ENCODE measurements around the gene FSCN2.
A peak's percentile ranks its signal among the peaks of the same experiment; 100 is the strongest.
"Not testable (repeated sequence)": the region's sequence is repeated elsewhere in the genome, so short reads cannot be mapped to it uniquely, and the experiment has no call there.

FSCN2 gene

DNA sequence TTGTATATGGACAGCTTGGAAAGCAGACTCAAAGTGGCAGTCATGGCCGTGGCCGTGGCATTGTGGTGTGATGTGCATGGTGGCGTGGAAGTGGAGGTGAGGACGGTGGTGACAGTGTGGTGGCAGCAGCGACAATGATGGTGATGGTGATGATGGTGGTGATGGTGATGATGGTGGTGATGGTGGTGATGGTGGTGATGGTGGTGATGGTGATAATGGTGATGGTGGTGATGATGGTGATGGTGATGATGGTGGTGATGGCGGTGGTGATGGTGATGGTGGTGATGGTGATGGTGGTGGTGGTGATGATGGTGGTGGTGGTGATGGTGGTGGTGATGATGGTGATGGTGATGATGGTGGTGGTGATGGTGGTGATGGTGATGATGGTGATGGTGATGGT is 2.8 kb downstream of the FSCN2 start:
- DNase-seq = not testable (repeated sequence)

DNA sequence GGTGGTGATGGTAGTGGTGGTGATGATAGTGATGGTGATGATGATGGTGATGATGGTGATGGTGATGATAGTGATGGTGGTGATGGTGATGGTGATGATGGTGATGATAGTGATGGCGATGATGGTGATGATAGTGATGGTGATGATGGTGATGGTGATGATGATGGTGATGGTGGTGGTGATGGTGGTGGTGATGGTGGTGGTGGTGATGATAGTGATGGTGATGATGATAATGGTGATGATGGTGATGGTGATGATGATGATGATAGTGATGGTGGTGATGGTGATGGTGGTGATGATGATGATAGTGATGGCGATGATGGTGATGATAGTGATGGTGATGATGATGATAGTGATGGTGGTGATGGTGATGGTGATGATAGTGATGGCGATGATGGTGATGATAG is 3.8 kb downstream of the FSCN2 start:
- not testable (repeated sequence) for DNase-seq

DNA sequence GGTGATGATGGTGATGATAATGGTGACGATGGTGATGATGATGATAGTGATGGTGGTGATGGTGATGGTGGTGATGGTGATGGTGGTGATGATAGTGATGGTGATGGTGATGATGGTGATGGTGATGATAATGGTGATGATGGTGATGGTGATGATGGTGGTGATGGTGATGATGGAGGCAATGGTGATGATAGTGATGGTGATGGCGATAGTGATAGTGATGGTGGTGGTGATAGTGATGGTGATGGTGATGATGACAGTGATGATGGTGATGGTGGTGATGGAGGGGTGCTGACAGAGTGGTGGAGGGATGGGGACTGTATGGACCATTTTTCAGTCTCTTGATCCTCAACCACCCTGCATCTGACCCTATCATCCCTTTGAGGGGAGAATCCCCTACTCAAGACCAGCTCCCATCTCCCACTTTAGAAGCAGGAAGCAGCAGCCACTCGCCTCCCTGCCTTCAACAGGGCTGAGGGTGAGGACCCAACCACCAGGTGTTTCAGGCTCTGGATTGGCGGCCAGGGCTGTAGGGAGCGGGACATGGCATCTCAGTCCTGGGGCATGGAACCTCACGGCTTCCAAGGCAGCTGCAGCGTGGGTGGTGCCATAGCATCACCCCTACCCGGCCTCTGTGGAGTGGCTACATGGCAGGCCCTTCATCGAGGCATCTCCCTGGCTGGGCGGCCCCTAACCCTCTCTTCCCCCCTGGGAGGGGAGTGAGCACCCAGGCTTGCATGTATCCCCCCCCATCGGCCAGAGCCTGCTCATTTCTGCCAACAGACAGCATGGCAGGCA is 4.5 kb downstream of the FSCN2 start:
- DNase-seq = no peak

DNA sequence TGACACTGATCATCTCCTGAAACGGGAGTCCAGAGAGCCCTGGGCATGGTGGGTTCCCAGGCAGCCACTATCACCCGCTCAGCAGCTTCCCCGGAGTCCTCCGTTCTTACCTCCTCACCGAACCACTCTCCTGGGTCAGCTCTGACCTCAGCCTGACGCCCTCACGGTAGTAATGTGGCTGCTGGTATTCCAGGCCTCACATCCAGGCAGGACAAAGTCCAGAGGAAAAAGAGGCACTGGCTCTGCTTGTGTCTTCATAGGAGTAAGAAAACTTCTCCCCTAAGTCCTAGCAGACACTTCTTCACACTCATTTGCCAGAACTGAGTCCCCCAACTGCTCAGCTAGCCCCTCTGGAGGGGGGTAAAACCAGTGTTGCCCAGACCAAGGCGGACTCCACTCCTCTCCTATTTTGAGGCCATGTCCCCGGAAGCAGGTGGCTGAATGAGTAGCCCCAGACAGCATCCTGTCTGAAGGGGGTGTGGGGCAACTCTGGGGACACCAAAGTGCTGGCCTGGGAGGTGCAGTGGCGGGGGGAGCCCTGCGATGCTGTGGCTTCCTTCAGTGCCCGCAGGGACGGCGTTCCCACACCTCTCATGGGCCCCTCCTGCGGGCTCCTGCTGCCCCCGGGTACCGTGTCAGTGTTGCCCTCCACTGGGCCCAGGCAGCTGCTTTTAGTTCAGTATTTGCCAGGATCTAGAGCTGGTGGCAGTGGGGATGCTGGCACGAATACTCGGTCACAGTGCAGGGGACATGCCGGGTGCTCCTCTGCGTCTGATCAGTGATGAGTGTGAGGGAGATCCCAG is 5.4 kb downstream of the FSCN2 start:
- DNase-seq = no peak

DNA sequence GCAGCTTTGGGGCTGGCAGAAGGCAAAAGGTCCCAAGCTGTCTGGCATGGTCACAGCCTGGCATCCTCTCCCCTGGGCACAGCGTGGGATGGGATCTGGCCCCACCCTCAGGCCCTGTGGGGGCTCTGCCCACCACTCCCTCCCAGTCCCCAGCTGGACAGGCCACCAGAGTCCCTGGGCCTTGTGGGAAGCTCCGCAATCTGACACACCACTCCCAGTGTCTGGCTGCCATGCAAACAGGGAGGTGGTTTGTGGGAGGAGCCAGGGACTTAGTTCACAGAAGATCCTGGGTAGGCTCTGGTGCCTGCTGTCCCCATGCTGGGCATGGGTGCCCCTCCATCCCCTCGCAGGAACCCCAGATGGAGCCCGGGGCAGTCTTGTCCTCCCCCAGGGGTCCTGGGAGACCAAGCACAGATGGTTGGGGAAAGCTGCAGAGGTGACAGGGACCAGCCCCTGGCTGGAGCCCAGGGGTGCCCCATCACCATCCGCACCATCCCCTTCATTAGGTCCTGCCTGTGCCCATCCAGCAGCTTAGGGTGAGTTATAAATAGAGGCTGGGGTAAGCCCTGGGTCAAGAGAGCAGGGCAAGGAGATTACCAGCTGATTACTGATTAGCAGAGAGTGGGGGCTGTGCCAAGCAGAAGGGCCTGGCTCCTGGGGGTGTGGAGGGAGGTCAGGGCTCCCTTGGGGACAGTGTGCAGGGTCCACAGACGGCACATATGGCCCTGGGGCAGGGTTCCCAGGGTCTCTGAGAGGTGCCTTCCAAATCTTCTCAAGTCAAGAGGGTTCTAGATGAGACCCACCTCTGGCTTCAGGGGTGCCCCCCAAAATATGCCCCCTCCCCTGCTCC is 6.2 kb downstream of the FSCN2 start:
- DNase-seq = no peak

DNA sequence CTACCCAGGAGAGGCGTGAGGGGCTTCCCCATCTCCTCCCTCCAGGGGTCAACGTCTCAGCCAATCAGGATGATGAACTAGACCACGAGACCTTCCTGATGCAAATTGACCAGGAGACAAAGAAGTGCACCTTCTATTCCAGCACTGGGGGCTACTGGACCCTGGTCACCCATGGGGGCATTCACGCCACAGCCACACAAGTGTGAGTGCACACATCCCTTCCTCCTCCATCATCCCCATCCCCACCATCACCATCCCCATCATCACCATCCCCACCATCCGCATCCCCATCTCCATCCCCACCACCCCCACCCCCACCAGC is 6.8 kb downstream of the FSCN2 start:
- no peak for DNase-seq

DNA sequence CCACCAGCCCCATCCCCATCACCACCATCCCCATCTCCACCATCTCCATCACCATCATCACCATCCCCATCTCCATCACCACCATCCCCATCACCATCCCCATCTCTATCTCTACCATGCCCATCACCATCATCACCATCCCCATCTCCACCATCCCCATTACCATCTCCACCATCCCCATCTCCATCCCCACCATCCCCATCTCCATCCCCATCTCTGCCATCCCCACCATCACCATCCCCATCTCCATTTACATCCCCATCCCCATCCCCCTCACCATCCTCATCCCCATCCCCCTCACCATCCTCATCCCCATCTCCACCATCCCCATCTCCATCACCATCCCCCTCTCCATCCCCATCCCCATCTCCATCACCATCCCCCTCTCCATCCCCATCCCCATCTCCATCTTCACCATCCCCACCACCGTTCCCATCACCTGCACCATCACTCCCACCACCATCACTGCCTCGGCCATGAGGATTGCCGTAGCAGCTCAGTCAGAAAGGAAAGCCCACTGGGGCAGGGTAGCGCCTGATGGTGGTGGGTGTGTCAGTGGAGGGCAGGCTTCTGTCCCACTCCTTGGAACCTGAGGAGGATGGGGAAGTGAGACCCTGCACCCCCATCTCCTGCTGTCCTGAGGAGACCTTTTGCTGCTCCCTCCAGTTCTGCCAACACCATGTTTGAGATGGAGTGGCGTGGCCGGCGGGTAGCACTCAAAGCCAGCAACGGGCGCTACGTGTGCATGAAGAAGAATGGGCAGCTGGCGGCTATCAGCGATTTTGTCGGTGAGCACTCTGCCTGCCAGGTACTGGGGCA is 7.5 kb downstream of the FSCN2 start:
- DNase-seq = no peak

DNA sequence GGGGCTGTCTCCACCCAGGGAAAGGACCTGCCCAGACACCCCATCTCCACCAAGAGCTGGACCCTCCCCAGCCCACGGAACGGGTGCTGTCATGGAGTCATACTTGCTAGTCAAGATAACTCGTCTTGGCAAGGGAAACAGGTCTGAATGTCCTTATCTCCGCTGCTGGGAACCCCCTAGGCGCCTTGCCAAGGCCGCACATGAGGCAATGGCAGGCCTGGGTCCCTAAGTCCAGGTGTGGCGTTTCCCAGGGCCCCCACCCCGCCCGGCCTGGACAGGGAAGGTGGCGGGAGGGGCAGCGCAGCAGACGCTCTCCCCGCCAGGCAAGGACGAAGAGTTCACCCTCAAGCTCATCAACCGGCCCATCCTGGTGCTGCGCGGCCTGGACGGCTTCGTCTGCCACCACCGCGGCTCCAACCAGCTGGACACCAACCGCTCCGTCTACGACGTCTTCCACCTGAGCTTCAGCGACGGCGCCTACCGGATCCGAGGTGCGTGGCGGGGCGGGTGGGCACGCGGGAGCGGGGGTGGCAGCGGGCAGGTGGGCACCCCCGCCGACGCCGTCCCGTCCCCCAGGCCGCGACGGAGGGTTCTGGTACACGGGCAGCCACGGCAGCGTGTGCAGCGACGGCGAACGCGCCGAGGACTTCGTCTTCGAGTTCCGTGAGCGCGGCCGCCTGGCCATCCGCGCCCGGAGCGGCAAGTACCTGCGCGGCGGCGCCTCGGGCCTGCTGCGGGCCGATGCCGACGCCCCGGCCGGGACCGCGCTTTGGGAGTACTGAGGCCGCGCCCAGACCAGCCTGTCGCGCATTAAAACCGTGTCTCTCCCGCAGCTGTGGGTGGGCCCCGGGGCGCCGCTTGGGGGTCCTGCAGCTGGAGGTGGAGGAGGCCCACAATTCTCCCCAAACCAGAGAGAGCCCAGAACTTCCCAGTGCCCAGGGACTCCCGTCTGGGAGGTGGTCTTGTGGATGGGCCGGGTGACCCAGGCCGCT is 8.4 kb downstream of the FSCN2 start:
- DNase-seq = no peak

DNA sequence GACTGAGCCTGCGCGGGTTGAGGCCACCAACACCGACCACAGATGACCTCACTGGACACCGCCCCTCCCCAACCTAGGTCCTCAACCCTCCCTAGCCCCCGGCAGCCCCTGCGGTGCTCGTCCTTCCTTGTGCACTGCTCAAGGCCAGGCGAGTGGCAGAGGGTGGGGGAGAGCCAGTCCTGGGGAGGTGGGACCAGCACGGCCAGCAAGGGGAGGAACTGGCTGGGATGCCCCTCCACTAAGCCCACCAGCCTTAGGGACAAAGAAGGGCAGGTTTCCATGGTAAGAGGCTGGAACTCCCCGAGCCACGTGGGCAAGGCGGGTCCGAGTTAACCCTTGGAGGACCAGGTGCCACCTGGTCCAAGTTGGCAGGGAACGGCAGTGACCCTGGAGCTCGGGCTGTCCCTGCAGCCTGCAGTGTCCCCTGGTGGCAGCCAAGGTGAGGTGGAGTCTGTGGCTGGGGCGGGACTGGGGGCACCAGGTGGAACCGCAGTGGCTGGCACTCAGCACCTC is 9.2 kb downstream of the FSCN2 start:
- peak; percentile 86 for DNase-seq

DNA sequence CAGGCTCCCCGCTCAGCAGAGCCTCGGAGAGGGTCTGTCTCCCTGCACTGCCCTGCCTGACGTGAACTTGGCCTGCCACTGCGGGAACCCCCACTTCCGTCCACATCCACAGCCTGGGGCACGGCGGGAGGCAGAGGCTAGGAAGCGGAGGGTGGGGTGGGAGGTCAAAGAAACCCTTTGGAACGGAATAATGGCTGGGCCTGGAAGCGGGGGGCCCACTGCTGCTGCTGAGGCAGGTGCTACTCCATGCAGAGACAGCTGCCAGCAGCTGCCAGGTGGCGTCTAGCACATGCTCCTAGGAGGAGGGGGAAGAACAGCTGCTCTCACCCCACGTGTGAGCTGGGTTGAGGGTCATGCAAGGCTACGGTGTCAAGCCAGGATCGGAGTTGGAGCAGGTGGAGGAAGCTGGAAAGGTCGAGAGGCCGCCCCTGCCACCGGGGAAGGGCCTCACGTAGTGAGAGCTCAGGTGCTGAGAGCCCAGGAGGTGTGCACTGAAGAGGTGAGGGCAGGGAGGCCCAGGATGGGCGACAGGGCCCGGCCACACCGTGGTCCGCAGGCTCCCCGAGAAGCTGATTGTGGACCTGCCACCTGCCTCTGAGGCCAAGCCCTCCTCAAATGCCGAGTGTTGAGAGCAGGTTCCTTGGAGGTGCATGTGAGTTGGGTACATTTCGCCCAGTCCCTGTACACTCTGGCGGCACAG is 9.8 kb downstream of the FSCN2 start:
- DNase-seq = peak; percentile 91

DNA sequence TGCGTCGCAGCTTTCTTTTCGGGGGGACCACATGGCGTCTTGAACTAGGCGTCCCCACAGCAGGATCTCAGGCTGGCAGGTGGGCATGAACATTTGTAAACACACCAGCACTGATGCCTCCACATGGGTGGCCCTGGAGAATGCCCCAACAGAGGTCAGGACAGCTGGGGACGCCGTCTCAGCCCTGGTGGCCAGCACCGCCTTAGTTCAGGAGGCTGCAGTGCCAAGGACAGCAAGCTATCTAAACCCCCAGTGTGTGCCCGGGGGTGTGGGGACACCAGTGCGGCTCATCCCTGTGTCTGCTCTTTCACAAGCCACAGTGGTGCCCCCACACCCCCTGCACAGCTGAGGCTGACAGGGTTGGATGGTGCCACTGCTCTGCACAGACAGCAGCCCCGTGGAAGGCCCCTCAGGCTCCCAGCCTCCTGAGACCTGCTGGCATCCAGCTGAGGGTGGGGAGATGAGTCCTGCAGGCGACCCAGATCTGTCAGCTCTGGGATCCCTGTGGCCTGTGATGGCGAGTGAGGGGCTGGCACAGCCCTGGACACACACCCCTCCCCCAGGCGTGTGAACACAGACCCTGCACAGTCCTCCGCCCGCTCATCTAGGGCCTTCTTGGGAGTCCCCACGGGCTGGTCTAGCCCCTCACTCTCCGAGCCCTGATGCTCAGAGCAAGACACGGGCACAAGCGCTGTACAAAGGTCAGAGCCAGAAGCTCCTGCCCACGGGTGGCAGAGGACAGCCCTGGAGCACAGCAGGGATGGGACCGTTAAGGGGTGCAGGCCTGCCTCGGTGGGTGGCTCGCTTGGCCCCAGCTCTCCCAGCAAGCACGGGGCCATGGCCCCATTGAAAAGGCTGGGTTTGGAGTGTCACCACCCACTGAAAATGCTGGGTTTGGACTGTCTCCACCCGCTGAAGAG is 10.7 kb downstream of the FSCN2 start:
- no peak for DNase-seq

DNA sequence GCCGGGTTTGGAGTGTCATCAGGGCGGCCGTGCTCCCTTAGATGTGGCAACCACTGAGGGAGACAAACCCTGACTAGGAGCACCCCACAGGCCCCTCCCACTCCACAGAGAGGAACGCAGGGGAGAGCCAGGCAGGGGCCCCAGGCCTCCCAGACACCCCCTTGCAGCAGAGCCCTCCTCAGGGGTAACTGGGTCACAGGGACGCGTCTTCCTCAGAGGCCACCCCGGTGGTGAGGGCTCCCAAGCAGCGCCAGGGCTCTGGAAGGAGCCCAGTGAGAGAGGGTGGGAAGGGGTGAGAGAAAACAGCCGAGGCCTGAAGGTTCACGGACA is 11.4 kb downstream of the FSCN2 start:
- no peak for DNase-seq

DNA sequence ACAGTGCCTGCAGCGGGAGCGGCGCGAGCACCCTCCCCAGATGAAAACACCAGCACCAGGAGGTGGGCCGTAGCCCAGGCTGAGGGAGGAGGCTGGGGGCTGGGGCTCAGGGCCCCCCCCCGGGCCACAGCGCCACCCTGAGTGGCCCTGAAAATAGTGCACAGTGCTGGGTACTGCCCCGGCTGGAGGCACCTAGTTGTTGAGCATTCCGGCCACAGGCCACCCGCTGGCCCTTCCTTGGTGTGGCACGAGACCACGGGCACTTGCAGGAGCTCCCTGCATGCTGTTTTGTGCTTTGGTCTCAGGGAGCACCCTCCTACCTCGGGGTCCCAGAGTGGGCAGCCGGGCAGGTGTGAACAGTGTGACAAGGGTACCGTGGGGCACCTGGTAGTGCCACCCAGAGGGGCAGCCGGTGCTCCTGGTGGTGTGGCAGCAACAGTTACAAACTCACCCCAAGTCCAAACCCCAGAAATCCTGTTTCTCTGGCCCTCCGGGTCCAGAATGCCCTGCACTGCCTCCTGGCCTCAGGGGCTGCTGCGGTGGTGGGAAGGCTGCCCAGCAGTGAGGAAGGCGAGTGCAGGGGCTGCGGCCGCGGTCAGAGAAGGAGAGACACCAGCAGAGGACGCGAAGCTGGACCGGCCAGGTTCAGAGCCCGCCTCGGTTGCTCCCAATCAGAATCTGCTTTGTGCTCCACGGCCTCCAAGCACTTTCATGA is 11.9 kb downstream of the FSCN2 start:
- no peak for DNase-seq

DNA sequence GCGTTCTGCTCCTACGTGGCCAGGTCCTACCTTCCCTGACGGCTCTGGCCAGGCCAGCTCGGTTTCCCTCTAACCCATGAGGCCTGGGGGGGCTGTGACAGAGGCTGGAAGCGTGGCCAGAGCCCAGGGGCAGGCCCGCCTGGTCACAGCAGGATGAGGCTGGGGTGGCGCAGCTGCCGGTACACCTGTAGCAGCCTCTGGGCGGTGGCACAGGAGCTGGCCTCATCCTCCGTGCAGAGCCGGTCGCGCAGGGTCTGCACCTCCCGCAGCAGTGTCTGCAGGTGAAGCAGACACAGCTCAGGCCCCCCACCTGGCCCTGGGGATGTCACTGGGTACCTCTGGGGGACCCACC is 12.5 kb downstream of the FSCN2 start:
- no peak for DNase-seq

DNA sequence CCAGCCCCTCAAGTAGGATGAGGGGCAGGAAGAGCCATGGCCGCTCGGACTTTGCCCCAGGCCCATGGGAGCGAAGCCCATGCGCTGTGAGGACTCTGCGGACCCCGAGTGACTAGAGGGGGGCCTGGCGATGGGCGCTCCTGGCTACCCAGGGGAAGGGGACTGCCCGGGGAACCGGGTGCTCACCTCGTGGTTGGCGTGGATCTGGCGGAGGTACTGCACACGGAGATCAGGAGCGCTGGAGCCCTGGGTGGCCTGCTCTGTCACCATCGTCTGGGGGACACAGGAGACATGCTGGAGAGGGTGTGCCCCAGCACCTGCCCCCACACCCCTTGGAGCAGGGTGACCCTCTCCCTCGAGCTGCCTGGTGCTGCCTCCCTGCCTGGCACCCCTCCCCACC is 12.9 kb downstream of the FSCN2 start:
- no peak for DNase-seq

DNA sequence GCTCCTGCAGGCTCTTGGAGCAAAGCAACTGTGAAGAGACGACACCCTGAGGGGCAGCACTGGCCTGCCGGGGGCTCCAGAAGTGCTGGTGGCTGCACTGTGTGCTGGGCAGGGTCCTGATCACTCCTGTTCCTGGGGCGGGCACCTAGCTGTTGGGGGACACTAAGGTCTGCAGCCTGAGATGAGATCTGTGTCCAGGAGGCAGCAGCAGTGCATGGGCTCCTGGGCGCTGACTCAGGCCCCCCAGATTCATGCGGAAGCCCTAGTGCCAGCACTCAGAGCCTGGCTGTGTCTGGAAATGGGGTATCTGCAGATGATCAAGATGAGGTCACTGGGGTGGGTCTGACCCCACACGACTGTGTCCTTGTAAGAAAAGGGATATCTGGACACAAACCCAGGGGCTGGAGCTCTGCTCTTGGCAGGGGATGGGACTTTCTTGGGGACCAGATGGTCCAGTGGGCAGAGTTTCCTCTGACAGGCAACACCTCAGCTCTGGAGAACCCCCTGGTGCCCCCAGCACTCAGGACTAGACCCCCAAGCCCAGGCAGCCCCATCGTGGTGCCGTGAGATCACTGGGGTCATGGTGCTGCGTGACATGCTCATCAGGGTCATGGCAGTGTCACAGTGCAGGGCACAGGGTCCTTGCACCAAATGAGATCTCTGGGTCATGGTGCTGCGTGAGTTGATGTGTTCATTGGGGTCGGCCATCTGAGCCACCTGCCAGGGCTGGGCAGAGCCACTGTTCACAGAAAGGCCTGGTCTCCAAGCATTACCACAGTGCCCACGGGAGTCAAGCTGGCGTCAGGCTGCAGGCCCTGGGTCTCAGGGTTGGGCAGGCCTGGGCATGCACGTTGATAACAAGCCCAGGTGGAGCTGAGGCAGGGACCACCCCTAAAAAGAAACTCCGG is 14.5 kb downstream of the FSCN2 start:
- DNase-seq = no peak

DNA sequence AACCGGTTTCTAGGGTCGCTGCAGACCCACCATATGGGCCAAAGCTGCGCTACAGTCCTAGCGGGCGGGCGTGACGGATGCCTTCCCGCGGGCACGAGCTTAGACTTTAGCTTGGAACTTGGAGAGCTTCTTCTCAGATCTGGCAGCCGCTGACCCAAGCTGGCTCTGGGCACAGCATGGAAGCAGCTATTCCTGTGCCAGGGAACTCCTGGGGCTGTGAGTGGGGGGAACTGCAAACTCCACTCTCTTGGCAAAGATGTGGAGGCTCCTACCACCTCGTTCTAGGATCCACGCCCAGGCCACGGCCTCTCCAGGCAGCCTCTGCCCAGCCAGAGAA is 15.1 kb downstream of the FSCN2 start:
- no peak for DNase-seq

DNA sequence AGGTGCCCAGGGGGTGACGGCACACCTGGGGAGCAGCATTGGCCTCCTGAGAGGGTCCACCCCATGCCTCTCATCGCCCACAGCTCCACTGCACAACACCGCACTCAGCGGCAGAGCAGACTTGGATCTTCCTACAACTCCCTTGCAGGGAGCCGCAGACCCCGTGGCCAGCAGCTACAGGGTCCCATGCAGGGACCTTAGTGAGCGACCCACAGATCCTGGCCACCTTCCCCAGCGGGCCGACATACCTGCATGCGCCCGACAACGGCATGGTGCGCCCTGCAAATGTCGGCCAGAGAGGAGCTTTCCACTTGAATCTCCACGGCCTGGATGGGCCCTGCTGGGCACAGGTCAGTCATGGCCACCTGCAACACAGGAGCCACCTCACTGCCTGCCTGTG is 15.6 kb downstream of the FSCN2 start:
- DNase-seq = no peak
